Mammary microvascular endothelial cell (primary cell): Measurements from ENCODE around the gene HSD17B2. TPM values are rescaled to one million over a fixed set of nuclear protein-coding genes. Genes with fewer than 3 reads are reported as not detected.

Experiments used
- total RNA-seq: library from RNA; depleted of rRNA; stranded (reverse); fragments of >200 nt; gene quantifications from 2 replicates; pipeline ENCODE4 v1.2.3, GENCODE V29; 2015

The HSD17B2 gene, protein sequence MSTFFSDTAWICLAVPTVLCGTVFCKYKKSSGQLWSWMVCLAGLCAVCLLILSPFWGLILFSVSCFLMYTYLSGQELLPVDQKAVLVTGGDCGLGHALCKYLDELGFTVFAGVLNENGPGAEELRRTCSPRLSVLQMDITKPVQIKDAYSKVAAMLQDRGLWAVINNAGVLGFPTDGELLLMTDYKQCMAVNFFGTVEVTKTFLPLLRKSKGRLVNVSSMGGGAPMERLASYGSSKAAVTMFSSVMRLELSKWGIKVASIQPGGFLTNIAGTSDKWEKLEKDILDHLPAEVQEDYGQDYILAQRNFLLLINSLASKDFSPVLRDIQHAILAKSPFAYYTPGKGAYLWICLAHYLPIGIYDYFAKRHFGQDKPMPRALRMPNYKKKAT
- total RNA-seq: 299 and 347 TPM in 2 replicates

DNA sequence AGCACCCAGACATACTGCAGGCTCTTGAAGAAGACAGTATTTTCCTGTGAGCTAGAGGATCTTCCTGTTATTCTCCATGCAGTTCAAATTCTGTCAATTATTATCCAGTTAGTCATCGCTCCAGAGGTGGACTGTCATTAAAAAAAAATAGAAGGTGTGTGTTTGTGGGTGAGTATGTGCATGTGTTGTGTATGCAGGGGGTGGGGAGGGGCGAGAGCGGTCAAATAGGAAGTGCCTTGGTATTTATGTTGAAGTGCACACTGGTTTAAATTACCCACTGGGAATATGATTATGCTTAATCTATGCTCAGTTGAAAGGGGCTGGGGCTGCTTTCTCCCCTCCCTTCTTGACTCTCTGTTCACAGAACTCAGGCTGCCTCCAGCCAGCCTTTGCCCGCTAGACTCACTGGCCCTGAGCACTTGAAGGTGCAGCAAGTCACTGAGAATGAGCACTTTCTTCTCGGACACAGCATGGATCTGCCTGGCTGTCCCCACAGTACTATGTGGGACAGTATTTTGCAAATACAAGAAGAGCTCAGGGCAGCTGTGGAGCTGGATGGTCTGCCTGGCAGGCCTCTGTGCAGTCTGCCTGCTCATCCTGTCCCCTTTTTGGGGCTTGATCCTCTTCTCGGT is at the start of gene HSD17B2:
HSD17B2 (plus strand) TSS at position 273 of the 632 bp plus-strand sequence; CDS start at position 445, 172 bp downstream.

DNA sequence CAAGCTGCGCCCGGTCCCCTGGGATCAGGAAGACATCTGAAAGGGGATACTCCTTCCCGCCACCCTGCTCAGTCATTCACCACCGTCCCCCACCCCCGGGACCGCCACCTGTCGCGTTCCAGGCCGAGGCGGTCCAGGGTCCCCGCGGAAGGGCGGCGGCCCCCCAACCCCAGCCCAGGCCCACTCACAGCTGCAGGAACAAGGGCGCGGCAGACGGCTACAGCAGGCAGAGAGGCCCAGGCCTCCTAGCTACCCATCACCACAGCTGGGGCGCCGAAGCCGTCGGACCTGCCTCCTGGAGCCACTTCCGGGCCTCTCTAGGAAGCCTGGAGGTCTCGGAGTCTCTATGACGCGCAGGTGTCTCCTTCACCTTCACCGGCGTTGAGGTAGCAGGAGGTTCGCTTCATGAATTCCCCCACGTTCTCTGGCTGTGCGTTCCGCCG is 23.8 kb upstream of the HSD17B2 start, which contains the start of gene SDR42E1:
SDR42E1 (minus strand) TSS at position 272 of the 443 bp plus-strand sequence. CDS start 10,612 bp downstream, outside the sequence.

Other genes with a start within 250 kb of the HSD17B2 start
- 3.7 and 3.8 TPM in 2 replicates for gene SDR42E1, start 23.8 kb upstream of the HSD17B2 start, total RNA-seq
- 48.8 and 52.7 TPM in 2 replicates for gene MPHOSPH6, start 135.0 kb downstream of the HSD17B2 start, total RNA-seq